HTERT RPE-1 (cell line): ENCODE measurements around the gene RAB43.
"Not testable (repeated sequence)": the region's sequence is repeated elsewhere in the genome, so short reads cannot be mapped to it uniquely, and the experiment has no call there.

Source experiments
- in situ Hi-C: fragments of 300-500 bp; cut with MboI; formaldehyde crosslinking; loops from 4 replicates; pipeline ENCODE4 v1.14.3; 2020; ENCODE audit warnings: low sequenced_read_pairs

RAB43 gene

GRCh38 chr3:129100274-129100673 lies 21.3 kb downstream of the RAB43 start:
- in situ Hi-C loops = no loop called here

GRCh38 chr3:129095285-129095684 lies 26.3 kb downstream of the RAB43 start:
- in situ Hi-C loops = no loop called here

- in situ Hi-C loops = not testable (repeated sequence)
Measured at GRCh38 chr3:129088312-129088711, 33.3 kb downstream of the RAB43 start.

GRCh38 chr3:129087904-129088303 lies 33.7 kb downstream of the RAB43 start:
- in situ Hi-C loops = not testable (repeated sequence)

DNA sequence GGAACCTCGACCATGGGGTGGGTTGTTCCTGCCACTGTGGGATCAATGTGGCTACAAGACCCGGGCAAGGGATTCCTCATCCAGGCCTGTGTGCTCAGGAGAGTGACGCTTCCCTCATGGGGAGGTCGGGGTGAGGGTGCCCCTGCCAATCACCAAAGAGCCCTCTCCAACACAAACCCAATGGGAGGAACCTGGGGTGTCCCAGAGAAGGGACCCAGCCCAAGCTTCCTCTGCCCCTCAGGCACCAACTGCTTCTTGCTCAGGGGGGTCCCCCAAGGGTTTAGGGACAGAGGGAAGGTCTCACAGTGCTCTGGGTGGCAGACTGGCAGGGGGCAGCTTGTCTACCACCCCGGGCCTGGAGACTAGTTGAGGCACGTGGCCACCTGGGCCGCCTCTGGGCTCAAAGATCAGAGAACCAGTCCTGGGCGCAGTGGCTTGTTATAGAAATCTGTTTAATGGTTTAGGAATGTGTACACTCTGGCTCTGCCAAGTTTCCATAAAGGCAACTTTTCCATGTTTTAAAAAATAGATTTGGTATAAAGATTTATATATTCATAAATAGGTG lies 34.4 kb downstream of the RAB43 start:
- in situ Hi-C loops = no loop called here

- in situ Hi-C loops = no loop called here
Measured at GRCh38 chr3:129085818-129086217, 35.8 kb downstream of the RAB43 start.

DNA sequence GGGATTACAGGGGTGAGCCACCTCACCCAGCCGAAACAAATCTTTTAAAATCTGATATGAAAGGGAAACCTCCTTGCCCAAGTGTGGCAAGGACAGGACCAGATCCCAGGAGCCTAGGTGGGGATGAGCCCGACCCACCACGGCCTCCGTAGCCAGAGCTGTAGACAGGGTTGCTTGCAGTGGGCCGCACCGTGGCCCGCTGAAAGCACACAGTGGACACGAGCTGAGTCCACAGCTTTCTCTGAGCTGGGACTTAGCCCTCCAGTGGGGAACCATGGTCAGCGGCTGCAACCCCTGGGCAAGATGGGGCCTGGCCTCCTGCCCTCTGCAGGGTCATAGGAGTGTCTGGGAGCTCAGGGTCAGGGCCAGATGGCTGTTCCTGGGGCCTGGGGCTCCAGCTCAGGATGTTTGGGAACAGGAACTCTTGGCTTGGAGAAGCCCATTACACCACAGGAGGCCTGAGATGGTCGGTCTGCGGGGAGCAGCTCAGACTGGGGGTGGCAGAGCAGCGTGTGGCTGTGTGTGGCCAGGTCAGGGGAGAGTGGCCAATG lies 36.4 kb downstream of the RAB43 start:
- in situ Hi-C loops = no loop called here

DNA sequence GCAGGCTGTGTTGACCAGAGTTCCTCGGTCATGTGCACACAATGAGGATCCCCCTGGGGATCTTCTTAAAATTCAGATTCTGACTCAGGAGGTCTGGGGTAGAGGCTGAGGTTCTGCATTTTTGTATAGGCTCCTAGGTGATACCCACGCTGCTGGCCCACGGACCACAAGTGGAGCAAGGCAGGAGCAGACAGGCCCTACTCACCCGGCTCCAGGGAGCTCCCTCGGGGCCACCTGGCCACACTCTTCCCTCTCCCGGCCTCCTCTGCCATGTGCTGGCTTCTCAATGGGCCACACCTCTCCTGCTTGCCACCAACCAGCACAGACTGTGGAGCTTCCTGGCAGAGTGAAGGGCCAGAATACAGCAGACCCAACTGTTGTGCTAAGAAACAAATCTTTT lies 37.1 kb downstream of the RAB43 start:
- in situ Hi-C loops = no loop called here

DNA sequence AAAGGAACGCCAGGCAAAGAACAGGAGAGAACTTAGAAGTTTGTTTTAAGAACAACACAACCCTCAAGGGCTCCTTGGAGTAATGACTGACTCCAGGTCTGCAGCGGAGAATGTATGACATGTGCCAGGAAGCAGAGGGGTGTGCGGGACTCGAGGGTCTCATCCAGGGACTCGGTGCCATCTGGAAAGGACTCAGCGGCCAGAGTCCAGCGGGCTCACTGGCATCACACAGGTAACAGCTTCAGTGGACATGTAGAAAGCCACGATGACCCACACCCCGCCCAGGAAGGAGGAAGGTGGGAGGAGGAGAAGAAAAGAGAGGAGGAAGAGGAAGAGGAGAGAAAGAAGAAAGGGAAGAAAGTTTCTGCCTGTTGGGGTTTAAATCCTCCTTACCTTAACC lies 39.6 kb downstream of the RAB43 start:
- in situ Hi-C loops = no loop called here

DNA sequence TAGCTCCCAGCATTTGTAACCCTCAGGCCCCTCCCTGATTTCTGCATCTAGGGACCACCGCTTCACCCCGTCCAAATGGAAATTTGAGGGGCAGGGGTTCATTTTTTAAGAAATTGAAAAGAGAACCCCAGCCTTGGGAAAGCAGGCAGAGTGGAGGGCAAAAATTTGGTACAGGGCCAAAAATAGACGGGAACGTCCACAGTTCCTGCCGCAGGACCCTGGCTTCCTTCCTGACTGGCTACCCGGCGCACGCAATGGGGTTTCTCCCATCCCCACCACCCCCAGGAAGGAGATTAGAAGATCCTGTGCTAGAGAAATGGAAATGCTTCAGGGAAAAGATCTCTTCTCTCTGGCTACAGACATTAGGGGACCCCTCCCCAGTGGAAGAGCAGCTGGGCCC lies 40.1 kb downstream of the RAB43 start:
- in situ Hi-C loops = no loop called here

DNA sequence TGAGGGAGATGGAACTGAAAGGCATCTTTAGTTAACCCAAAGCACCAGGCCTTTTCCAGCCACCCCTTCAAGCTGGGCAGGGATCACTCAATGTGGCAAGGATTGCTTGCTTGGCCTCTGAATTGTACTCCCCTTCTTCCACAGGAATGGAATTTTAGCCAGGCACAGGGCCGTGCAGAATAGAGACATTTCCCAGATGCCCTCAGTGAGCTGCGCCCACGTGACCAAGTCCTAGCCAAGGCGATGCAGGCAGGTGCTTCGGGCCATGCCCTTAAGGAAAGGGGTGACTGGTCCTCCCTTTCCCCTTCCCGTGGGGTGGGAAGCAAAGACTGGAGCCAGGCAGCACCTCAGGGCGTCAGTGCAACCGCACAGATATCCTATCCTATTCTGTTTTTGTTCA lies 43.1 kb downstream of the RAB43 start:
- in situ Hi-C loops = no loop called here

GRCh38 chr3:129077222-129077621 lies 44.4 kb downstream of the RAB43 start:
- in situ Hi-C loops = no loop called here

- in situ Hi-C loops = no loop called here
Measured at GRCh38 chr3:129070086-129070885, 51.3 kb downstream of the RAB43 start.

- in situ Hi-C loops = not testable (repeated sequence)
Measured at GRCh38 chr3:129069313-129070085, 52.1 kb downstream of the RAB43 start.

- in situ Hi-C loops = no loop called here
Measured at GRCh38 chr3:129068291-129068886, 53.2 kb downstream of the RAB43 start.

- in situ Hi-C loops = not testable (repeated sequence)
Measured at GRCh38 chr3:129067719-129068118, 53.9 kb downstream of the RAB43 start.

GRCh38 chr3:129065720-129066073 lies 55.9 kb downstream of the RAB43 start:
- in situ Hi-C loops = no loop called here

- in situ Hi-C loops = no loop called here
Measured at GRCh38 chr3:129065016-129065719, 56.4 kb downstream of the RAB43 start.

DNA sequence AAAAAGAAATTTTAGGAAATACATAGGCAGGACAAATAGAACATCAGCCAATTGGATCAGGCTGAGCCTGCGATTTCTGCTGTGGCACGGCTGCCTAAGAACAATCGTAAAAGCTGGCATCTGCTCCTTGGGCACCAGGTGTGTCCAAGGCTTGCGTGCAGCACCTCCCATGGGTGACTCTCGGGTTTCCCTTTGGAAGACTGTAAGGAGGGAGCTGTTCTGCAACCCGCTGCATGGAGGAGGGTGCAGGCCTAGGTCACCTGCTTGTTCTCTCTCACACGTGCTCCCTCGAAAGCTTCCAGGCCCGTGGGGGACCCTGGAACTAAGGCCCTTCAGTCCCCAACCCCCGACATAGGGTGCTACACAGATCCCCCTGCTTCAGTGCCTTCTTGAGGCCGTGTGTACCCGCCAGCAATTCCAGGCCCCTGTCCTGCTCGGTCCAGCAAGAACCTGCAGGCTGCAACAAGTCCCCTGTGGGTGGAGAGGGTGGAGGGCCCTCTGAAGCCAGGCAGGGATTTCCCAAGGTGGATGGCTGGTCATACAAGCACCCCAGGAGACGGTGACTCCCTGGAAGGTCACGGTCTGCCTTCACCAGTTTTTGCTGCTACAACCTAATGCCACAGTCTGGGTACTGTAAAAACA lies 57.6 kb downstream of the RAB43 start:
- in situ Hi-C loops = no loop called here

- in situ Hi-C loops = no loop called here
Measured at GRCh38 chr3:129063091-129063640, 58.4 kb downstream of the RAB43 start.
